Stromal cell of bone marrow (primary cell): ENCODE data around the gene DIRAS3.
A peak's percentile ranks its signal among the peaks of the same experiment; 100 is the strongest.
"Not testable (repeated sequence)": the region's sequence is repeated elsewhere in the genome, so short reads cannot be mapped to it uniquely, and the experiment has no call there.

Source experiments
- DNase-seq: peaks from one replicate; pipeline ENCODE4 v3.0.0-alpha.2; 2012; ENCODE audit warnings: low read depth

DIRAS3 gene

DNA sequence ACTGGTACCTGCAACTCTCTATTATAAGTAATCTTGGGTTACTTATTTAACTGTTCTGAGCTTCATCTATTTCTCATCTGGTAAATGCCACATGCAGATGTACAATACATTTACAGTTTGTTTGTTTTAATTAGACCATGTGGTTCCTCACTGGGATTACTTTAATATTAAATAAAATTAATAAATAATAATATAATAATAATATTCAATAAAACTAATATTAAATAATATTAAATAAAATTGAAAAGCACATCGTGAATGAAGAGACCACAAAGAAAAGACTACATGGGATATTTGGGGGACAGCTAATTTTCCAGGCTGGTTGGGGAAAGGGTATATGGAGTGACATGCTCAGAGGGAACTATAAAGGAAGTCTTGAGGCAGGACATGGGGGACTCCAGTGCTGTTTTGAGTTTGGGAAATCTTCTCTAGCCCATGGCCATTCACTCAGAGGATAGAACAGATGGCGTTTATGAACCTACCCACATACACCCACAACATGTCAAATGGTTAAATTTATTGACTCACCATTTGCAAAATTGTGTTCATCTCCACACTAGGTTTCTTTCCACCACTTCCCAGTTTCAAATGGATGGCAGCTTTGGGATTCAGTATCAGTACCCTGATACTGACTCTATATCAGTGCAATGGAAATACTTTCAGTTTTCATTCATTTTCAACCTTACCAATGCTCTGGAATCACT lies 25.6 kb downstream of the DIRAS3 start:
- no peak for DNase-seq

DNA sequence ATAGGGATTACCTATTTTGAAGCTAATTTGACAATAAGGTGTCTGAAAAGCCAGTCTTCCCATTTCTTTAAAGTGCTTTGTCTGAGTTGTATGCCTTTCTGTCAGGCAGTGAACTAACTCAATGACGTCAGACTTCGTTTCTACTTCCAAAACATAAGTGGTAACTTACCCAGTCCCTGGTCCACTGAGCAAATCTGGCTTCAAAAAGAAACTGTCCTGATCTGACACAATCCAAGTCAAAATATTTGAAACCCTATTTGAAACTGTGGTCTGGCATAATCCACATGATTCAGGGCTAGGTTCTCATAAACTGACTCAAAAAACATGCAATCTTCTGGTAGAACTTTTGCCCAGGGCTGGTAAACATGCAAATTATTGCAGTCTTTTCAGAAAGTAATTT lies 34.0 kb downstream of the DIRAS3 start:
- DNase-seq, result peak; percentile 80

DNA sequence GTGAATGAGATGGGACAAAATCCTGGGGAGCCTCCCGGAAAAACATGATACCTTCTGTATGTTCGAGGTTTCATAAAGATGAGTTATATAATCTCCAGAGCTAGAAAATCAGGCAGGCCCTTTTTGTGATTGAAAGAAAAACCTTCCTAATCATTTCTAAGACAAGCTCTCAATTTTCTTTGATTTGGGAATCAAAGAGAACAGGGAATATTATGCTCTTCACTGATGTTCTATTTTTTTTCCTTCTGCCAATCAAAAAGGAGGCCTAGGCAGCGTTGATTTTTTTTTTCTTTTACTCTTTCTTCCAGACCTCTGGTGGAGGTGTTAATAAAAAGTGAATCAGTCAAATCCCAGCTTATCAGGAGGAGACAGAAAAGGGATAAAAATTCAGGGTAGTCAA lies 34.5 kb downstream of the DIRAS3 start:
- no peak for DNase-seq

DNA sequence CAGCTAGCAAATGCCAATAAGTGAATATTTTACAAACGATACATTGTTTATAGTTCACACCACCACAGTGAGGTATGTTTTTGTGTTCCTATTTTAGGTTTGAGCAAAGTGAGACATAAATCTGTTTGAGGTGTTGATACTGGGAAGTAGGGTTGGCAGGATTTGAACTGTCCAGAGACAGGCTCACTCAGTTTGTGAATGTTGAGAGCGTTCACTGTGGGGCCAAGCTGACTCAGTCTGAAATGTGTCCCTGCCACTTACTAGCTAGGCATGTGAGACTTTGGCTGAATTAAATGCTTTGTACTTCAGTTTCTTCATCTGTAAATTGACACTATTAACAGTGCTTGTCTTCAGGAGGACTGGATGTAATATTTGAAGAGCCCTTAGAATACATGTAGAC lies 35.1 kb downstream of the DIRAS3 start:
- no peak for DNase-seq

DNA sequence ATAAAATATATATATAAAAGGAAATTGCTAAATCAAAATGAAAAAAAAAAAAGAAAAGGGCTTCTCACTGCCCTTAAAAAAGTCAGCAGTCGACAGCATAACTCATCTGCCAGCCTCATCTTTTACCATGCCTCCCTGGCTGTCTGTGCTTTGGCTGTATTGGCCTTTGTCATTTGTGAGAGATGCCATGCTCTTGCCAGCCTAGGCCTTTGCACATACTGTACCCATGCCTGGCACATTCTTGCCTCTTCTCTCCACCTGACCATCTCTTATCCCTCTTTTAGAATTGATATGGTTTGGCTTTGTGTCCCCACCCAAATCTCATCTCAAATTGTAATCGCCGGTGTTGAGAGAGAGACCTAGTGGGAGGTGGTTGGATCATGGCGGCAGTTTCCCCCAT lies 37.1 kb downstream of the DIRAS3 start:
- DNase-seq, result no peak

DNA sequence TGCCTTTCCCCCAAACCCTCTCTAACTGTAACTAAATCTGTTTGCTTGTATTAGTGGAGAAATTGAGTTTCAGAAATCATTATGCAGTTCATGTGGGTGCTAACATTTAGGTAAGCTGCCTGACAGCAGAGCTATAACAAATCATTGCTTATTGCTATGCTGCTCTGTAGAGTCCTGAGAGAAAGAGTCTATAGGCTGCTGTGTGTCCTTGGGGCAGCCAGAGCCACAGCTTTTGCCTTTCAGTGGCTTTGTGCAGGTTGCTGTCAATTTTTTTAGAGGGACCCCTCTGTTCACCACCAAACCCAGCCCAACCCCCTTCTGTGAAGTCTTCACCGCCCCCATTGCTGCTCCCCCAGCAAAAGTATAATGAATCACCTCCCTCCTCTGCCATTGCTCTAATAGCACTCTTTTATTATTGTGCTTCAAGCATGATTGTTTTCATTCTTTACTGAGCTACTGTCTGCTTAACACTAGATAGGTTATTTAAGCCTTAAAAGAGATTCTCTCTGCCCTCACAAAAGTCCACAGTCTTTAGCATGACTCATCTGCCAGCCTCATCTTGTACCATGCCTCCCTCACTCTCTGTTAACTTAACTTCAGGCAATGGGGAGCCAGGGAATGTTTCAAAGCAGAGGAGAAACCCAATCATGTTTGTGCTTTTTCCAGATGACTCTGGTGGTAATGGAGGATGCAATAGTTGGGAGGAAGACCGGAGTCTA lies 38.6 kb downstream of the DIRAS3 start:
- DNase-seq, result no peak

DNA sequence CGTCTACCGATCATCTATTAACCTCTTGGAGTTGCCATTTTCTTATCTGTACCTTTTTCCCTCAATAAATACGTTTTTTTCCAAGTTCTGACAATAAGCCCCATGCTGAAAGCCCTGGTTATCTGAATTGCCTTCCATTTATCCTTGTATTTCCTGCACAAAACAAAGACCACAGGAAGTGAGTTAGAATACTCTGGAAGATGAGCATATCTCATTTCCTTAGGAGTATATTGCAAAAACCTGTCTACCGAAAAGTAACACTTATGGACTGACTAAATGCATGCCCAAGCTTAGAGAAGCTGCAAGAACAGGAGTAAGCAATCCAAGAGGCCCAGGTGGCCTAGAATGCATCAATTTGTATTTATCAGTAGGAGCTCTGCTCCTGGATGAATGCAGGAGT lies 39.9 kb downstream of the DIRAS3 start:
- no peak for DNase-seq

DNA sequence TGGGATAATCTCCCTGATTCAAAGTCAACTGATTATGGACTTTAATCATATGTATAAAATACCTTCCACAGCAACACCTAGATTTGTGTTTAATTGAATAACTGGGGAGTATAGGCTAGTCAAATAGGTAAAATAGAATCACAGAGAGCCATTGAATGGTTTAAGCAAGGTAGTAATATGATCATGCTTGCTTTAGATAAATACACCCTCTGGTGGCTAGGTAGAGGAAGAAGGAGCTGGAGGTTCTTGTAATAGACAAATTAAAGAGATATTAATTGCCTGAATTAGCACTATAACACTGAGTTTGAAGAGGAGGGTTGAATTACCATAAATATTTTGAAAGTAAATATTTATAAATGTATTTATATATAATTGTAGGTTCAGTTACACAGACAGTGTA lies 40.3 kb downstream of the DIRAS3 start:
- DNase-seq, result no peak

DNA sequence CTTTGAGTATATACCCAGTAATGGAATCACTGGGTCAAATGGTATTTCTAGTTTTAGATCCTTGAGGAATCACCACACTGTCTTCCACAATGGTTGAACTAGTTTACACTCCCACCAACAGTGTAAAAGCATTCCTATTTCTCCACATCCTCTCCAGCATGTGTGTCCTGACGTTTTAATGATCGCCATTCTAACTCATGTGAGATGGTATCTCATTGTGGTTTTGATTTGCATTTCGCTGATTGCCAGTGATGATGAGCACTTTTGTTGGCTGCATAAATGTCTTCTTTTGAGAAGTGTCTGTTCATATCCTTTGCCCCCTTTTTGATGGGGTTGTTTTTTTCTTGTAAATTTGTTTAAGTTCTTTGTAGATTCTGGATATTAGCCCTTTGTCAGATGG lies 46.8 kb downstream of the DIRAS3 start:
- DNase-seq, result not testable (repeated sequence)

DNA sequence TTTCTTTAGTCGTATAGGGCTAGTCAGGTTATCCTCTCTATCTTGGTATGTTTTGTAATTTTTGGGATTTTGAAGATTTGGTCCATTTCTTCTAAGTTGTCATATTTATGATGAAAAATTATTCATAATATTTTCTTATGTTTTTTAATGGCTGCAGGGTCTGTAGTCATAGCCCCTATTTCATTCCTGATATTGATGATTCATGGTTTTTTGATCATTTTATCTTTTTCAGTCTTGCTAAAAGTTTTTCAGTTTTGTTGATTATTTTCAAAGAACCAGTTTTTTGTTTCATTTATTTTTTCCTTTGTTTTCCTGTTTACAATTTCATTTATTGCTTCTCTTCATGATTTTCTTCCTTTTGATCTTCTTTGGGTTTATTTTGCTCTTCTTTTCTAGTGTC lies 50.2 kb downstream of the DIRAS3 start:
- no peak for DNase-seq

DNA sequence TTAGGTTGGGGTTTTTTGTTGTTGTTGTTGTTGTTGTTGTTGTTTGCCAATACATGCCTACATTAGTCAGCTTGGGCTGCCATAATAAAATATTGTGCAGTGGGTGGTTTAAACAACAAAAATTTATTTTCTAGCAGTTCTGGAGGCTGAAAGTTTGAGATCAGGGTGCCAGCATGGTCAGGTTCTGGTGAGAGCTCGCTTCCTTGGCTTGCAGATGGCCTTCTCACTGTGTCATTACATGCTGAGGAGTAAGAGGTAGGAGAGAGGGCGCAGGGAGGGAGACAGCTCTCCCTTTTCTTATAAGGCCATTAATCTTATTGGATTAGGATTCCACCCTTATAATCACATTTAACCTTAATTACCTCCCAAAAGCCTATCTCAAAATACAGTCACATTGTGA lies 52.7 kb downstream of the DIRAS3 start:
- no peak for DNase-seq
